ENCODE measurements around the gene KIF5B. TPM values are rescaled to one million over a fixed set of nuclear protein-coding genes. Genes with fewer than 3 reads are reported as not detected.
A peak's percentile ranks its signal among the peaks of the same experiment; 100 is the strongest.
"Not testable (repeated sequence)": the region's sequence is repeated elsewhere in the genome, so short reads cannot be mapped to it uniquely, and the experiment has no call there.

Gene KIF5B
- 71.6 TPM for polyA plus RNA-seq (2012; ENCODE audit: insufficient read depth, insufficient read length, low read depth)

- DNase-seq, result peak; percentile 91
- Histone ChIP-seq H3K4me1 (peaks cover 3% of the 10 kb centered on the region; the same call in 1 of the 2 replicates), H3K9me3 (no peaks in the 10 kb centered on the region), H3K4me3 (ENCODE audit: low read depth, low read length) (peak within 1 kb of the TSS; percentile 92), H3K36me3 (no peaks in the 10 kb centered on the region), H3K27me3 (no peaks in the 10 kb centered on the region)
- TF ChIP-seq, protein P1, sequence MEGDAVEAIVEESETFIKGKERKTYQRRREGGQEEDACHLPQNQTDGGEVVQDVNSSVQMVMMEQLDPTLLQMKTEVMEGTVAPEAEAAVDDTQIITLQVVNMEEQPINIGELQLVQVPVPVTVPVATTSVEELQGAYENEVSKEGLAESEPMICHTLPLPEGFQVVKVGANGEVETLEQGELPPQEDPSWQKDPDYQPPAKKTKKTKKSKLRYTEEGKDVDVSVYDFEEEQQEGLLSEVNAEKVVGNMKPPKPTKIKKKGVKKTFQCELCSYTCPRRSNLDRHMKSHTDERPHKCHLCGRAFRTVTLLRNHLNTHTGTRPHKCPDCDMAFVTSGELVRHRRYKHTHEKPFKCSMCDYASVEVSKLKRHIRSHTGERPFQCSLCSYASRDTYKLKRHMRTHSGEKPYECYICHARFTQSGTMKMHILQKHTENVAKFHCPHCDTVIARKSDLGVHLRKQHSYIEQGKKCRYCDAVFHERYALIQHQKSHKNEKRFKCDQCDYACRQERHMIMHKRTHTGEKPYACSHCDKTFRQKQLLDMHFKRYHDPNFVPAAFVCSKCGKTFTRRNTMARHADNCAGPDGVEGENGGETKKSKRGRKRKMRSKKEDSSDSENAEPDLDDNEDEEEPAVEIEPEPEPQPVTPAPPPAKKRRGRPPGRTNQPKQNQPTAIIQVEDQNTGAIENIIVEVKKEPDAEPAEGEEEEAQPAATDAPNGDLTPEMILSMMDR (IDR thresholded peaks at IDR 0.05; ENCODE audit: low read depth, low read length), result no peak
Observed at GRCh38 chr10:32056136-32057035, at the start of gene KIF5B. KIF5B (minus strand) TSS chr10:32056425; CDS start chr10:32055973, 452 bp downstream.

DNA sequence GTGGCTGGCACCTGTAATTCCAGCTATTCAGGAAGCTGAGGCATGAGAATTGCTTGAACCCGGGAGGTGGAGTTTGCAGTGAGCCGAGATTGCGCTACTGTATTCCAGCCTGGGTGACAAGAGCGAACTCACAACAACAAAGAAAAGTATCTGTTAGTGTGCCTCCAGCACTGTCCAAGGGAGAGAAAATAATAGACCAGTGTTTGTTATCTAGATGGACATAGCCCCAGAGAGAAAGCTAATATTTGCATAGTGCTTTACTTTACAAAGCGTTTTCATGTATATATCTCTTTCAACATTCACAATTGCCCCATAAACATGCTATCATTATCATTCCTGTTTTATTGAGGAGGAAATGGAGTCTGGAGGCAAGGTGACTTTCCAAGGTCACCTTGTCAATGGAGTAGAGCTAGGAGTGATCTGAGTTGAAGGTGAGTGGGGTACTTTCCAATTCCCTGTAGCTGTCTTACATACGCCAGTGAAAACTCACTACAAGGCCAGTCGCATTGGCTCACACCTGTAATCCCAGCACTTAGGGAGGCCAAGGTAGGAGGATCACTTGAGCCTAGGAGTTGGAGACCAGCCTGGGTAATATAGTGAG lies 49.7 kb upstream of the KIF5B start:
- no peak overlapping the region for H3K4me3 ChIP-seq (ENCODE audit: low read depth, low read length)
- TF ChIP-seq, protein P1 (IDR thresholded peaks at IDR 0.05; ENCODE audit: low read depth, low read length), result no peak
- DNase-seq, result no peak
- no peaks in the 10 kb centered on the region for H3K9me3 ChIP-seq
- H3K4me1 ChIP-seq, result no peaks in the 10 kb centered on the region
- peaks cover 3% of the 10 kb centered on the region; the same call in 1 of the 2 replicates for H3K27me3 ChIP-seq
- H3K36me3 ChIP-seq, result no peaks in the 10 kb centered on the region

DNA sequence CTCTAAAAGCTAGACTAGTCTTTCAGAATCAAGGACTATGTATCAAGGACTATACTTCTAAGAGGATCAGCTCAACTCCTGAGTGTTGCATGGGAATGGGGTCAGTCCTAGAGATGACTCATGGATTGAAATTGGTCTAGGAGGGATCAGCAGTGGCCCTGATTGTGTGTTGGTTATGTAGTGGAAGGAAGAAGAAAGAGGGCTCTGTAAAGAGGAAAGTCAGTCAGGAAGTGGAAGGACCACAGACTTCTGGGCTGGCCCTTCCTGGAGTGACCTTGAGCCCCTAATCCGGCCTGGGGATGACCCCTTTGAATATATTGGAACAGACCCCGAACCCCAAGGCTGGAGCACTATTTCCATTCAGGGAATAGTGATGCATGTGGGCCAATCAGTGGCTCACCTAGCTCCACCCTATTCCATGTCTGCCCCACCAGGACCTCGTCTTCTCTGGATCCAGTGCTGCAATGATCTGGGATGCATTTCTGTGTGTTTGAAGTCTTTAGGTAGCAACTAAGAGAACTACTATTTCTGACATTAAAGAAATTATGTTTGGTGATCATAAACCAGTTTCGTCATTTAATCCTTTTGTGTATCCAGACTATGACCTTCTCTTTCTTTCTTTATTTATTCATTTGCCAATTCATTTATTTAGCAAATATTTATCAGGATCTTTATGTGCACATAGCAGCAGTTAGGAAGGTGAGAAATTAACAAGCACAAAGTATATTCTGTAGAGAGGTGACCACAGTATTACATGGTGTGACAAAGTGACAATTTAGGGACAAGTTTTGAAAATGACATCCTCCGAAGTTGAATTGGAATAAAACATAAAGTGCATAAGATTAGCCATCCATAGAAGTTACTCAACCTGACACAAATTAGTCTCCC lies 48.6 kb upstream of the KIF5B start:
- no peaks in the 10 kb centered on the region for H3K4me1 ChIP-seq
- no peaks in the 10 kb centered on the region for H3K36me3 ChIP-seq
- TF ChIP-seq, protein P1 (IDR thresholded peaks at IDR 0.05; ENCODE audit: low read depth, low read length), result no peak
- no peak for DNase-seq
- H3K4me3 ChIP-seq (ENCODE audit: low read depth, low read length), result no peak overlapping the region
- no peaks in the 10 kb centered on the region for H3K27me3 ChIP-seq
- no peaks in the 10 kb centered on the region for H3K9me3 ChIP-seq

DNA sequence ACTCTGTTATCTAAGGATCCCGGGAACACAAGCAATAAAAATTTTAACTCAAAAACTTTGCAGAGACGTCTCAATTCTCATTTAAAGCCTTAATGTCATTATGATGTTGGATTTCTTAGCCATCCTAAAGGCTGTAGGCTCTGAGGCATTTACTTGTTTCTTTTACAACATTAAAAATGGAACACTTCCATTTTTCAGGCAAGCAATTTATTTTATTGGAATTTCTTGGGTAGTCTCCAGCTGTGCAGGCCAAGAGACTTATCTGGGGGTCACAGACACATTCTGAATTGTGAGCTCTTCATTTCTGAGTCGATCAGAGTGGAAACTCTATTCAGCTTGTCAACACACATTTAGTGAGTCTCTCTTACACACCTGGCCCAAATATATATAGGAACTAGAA lies 48.0 kb upstream of the KIF5B start:
- Histone ChIP-seq H3K4me1 (no peaks in the 10 kb centered on the region), H3K4me3 (ENCODE audit: low read depth, low read length) (no peak overlapping the region), H3K27me3 (no peaks in the 10 kb centered on the region), H3K36me3 (no peaks in the 10 kb centered on the region), H3K9me3 (no peaks in the 10 kb centered on the region)
- no peak for DNase-seq
- TF ChIP-seq, protein P1 (IDR thresholded peaks at IDR 0.05; ENCODE audit: low read depth, low read length), result no peak

- no peaks in the 10 kb centered on the region for H3K9me3 ChIP-seq
- DNase-seq, result no peak
- TF ChIP-seq, protein P1 (IDR thresholded peaks at IDR 0.05; ENCODE audit: low read depth, low read length), result no peak
- H3K36me3 ChIP-seq, result no peaks in the 10 kb centered on the region
- H3K4me1 ChIP-seq, result no peaks in the 10 kb centered on the region
- no peaks in the 10 kb centered on the region for H3K27me3 ChIP-seq
- no peak overlapping the region for H3K4me3 ChIP-seq (ENCODE audit: low read depth, low read length)
Observed at GRCh38 chr10:32103721-32104120, 47.5 kb upstream of the KIF5B start.

GRCh38 chr10:32098566-32099259 lies 42.5 kb upstream of the KIF5B start:
- H3K27me3 ChIP-seq; H3K9me3 ChIP-seq; H3K4me1 ChIP-seq; DNase-seq; H3K36me3 ChIP-seq; H3K4me3 ChIP-seq (ENCODE audit: low read depth, low read length): not testable (repeated sequence)

Data from BE2C (cell line).